Measurements from ENCODE around the gene KRTAP5-3.
"Not testable (repeated sequence)": the region's sequence is repeated elsewhere in the genome, so short reads cannot be mapped to it uniquely, and the experiment has no call there.

Gene KRTAP5-3

DNA sequence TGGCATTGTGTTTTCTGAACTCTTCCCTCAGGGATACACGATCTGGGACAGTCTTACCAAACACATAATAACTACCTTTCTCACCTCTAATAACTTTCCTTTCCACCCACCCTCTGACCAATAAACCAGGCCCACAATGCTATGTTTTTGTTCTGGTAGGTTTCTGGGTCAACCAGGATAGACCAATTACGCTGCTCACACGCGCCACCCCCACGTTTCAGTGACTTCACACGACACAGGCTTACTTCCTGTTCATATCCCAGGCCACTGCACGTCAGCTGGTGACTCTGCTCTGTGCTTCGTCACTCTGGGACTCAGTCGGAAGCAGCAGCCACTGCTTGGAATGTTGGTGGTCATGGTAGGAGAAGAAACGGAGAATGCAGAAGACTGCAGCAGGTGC, 11.2 kb upstream of the KRTAP5-3 start:
- no peak for DNase-seq (ENCODE audit: low read depth in 1 of 2, low spot score in 1 of 2)

DNA sequence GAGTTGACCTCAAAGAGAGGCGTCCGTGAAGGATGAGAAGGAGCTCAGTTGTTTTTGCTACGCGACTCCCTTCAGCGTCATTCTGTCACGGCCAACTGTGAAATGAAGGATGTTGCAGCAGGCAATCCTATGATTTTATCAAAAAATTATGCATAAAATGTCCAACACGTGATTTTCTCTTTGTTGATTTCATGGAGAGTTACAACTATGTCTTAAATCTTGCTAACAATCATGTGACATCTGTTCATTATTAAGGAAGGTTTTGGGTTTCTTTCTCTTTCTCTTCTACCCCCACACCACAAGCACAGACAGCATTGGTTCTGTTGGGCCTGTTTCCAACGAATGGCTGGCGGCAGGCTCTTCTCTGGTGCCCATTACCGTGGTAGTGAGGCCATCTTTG, 10.0 kb upstream of the KRTAP5-3 start:
- no peak for DNase-seq (ENCODE audit: low read depth in 1 of 2, low spot score in 1 of 2)

DNA sequence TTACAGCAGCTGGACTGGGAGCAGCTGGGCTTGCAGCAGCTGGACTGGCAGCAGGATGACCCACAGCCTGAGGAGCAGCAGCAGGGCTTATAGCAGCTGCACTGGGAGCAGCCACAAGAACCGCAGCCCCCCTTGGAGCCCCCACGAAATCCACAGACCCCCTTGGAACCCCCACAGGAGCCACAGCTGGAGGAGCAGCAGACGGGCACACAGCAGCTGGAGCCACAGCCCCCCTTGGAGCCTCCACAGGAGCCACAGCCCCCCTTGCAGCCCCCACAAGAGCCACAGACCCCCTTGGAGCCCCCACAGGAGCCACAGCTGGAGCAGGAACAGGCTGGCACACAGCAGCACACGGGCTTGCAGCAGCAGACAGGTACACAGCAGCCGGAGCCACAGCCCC, 362 bp downstream of the KRTAP5-3 start:
- not testable (repeated sequence) for DNase-seq (ENCODE audit: low read depth in 1 of 2, low spot score in 1 of 2)

- DNase-seq (ENCODE audit: low read depth in 1 of 2, low spot score in 1 of 2): not testable (repeated sequence)
Measured at GRCh38 chr11:1607156-1607845, 962 bp downstream of the KRTAP5-3 start.

DNA sequence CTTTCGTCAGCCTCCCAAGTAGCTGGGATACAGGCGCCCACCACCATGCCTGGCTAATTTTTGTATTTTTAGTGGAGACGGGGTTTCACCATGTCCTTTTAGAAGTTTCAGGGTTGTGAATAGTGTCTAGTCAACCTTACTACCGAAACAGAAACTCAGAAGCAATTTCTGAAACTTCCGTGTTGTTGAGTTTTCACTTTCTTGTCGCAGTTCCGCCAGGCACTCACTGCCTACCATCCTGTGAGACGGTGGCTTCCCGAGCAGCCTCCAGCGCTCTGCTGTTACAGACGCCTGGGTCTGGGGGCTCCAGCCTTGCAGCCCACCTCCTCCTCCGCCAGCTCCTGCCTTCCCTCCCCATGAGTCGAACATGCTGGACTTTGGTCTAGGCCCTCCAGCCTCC, 2.3 kb downstream of the KRTAP5-3 start:
- not testable (repeated sequence) for DNase-seq (ENCODE audit: low read depth in 1 of 2, low spot score in 1 of 2)

DNA sequence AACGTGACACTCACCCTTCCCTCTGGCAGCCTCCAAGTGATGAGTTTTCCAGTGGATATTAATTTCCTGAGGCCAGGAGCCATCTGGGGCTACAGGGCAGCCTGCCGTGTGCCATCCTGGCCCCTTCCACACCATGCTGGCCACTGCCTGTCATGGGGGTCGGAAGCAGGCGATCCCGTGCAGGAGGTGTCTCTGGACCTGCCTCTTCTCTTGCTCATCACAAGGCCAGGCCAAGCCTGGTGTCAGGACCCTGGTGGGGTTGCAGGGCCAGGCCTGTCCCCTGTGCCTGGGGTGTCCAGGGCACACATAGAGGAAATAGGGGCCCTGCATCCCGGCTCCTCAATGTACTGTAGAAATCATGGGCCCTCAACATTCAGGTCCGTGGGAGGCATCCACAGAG, 3.6 kb downstream of the KRTAP5-3 start:
- DNase-seq (ENCODE audit: low read depth in 1 of 2, low spot score in 1 of 2): no peak

GRCh38 chr11:1604181-1604580, 4.1 kb downstream of the KRTAP5-3 start:
- DNase-seq (ENCODE audit: low read depth in 1 of 2, low spot score in 1 of 2): no peak

DNA sequence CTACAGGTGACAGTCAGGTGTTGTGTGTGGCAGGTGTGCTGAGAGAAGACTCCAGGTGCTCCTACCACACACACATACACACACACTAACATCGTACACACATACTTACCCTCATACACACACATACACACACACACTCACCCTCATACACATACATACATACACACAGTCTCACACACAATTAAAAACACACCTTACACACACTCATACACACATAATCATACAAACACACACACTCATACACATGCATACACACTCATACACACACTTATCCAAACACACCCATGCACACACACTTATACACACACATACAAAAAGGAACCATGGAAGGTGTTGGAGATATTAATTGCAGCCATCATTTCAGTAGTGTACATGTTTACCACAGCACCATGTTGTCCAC, 4.6 kb downstream of the KRTAP5-3 start:
- no peak for DNase-seq (ENCODE audit: low read depth in 1 of 2, low spot score in 1 of 2)

- DNase-seq (ENCODE audit: low read depth in 1 of 2, low spot score in 1 of 2): not testable (repeated sequence)
Measured at GRCh38 chr11:1601663-1602062, 6.6 kb downstream of the KRTAP5-3 start.

GRCh38 chr11:1600626-1601025, 7.6 kb downstream of the KRTAP5-3 start:
- DNase-seq (ENCODE audit: low read depth in 1 of 2, low spot score in 1 of 2): no peak

- DNase-seq (ENCODE audit: low read depth in 1 of 2, low spot score in 1 of 2): no peak
Measured at GRCh38 chr11:1598816-1599215, 9.4 kb downstream of the KRTAP5-3 start.

DNA sequence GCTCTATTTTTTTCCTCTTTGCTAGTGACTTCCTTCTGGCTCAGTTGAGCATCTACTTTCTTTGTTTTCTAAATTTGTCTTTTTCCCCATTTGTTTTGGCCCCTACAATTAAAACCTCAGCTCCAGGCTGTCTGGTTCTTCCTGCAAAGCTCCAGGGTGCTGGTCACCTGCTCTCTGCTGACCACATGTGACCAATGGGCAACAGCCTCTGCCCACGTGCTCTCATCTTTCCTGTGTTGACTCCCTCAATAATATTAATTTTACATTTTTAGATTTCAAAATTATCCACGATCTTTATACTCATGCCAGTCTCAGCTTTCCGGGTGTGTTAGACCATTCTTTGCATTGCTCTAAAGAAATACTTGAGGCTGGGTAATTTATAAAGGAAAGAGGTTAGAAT, 9.9 kb downstream of the KRTAP5-3 start:
- not testable (repeated sequence) for DNase-seq (ENCODE audit: low read depth in 1 of 2, low spot score in 1 of 2)

- DNase-seq (ENCODE audit: low read depth in 1 of 2, low spot score in 1 of 2): no peak
Measured at GRCh38 chr11:1597994-1598380, 10.3 kb downstream of the KRTAP5-3 start, which contains the start of gene KRTAP5-2. Gene KRTAP5-2, minus strand, starts transcription at chr11:1598294. Its CDS starts 44 bp downstream, at chr11:1598250.

DNA sequence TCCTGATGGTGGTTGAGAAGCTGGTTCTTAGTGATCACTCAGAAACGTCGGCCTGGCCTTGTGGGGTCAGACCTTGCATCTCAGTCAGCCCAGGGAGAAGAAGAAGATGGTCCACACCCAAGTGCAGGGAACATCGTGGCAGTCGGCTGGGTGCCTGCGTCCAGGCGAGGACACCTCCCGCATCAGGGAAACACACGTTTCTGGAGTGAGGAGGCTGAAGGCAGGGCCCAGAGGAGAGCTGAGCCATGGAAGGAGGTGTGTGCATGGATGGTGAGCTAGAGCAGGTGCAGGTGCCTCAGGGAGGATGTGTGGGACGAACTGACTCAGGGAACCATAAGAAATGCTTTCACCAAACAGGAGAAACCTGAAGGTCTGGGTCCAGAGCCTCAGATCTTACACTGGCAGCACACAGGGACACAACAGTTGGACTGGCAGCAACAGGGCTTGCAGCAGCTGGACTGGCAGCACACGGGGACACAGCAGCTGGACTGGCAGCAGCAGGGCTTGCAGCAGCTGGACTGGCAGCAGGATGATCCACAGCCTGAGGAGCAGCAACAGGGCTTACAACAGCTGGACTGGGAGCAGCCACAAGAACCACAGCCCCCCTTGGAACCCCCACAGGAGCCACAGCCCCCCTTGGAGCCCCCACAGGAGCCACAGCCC, 10.8 kb downstream of the KRTAP5-3 start:
- no peak for DNase-seq (ENCODE audit: low read depth in 1 of 2, low spot score in 1 of 2)

DNA sequence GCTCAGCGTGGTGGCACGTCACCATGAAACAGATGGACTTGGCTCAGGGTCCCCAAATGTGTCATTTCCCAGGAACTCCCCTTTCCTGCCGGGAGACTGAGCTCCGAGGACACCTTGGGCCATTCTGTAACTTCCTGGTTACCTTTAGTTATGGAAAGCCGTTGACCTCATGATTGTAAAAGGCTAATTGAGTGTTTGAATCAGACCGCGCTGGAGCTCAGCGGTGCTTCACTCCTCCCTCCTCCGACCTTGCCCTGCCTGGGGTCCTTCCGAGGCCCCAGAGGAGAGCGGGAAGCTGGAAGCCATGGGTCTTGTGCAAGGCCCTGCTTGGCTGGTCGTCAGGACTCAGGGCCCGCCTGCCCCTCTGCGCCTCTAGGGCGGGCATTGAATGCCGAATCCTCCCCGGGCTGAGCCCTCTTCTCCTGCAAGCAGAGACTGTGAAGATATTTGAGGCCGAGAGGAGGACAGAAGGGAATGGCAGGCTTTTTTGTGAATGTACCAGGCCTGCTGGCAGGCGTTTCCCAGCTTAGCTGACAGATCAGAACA, 11.6 kb downstream of the KRTAP5-3 start:
- DNase-seq (ENCODE audit: low read depth in 1 of 2, low spot score in 1 of 2): not testable (repeated sequence)

GRCh38 chr11:1595994-1596575, 12.2 kb downstream of the KRTAP5-3 start:
- DNase-seq (ENCODE audit: low read depth in 1 of 2, low spot score in 1 of 2): not testable (repeated sequence)

DNA sequence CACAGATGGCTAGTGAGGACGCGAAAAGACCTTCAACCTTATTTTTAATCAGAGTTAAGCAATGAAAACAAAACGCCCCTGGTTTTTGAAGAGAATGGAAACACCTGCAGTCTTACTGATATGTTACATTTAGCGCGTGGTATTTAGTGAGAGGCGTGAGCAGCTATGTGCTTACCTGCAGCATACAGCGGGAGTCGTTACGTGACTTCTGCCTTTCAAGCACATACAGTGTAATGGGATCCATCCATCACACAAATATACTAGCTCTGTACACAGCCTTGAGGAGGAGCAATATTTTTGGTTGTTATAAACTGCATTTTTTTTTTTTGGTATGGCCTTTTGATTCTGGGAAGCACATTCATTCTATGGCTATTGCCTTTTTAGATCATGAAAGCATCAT, 15.6 kb downstream of the KRTAP5-3 start:
- no peak for DNase-seq (ENCODE audit: low read depth in 1 of 2, low spot score in 1 of 2)

GRCh38 chr11:1589996-1590395, 18.3 kb downstream of the KRTAP5-3 start:
- DNase-seq (ENCODE audit: low read depth in 1 of 2, low spot score in 1 of 2): no peak

DNA sequence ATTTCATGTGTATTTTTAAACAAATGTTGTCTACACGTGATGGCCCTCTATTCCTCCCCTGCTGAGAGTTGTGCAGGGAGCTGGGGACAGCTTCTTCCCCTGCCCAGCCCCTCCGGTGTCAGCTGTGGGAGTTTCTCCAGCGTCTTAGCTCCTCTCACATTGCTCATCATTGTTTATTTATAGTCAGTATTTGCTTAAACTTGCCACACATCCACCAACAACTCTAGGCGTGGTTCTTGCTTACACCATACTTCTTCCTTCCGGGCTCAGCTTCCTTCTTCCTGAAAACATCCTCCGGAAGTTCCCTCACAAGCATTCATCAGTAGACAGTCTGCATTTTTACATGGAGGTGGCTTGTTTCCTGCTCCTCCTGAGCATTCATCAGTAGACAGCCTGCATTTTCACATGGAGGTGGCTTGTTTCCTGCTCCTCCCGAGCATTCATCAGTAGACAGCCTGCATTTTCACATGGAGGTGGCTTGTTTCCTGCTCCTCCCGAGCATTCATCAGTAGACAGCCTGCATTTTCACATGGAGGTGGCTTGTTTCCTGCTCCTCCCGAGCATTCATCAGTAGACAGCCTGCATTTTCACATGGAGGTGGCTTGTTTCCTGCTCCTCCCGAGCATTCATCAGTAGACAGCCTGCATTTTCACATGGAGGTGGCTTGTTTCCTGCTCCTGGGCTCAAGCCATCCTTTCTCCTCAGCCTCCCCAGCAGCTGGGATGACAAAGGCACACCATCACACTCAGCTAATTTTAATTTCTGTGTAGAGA, 18.9 kb downstream of the KRTAP5-3 start:
- not testable (repeated sequence) for DNase-seq (ENCODE audit: low read depth in 1 of 2, low spot score in 1 of 2)

GRCh38 chr11:1586699-1587098, 21.6 kb downstream of the KRTAP5-3 start:
- DNase-seq (ENCODE audit: low read depth in 1 of 2, low spot score in 1 of 2): no peak

- not testable (repeated sequence) for DNase-seq (ENCODE audit: low read depth in 1 of 2, low spot score in 1 of 2)
Measured at GRCh38 chr11:1584661-1585370, 23.4 kb downstream of the KRTAP5-3 start, which contains the start of gene KRTAP5-1. Gene KRTAP5-1, minus strand, starts transcription at chr11:1585283. Its CDS starts 34 bp downstream, at chr11:1585249.

All from activated T-helper 1 cell treated with anti-CD3 and anti-CD28 coated beads, Interleukin-2, amount 50 U/mL, for 16 hours (primary cell).